Dermis blood vessel endothelial cell (primary cell): ENCODE measurements around the gene MRPS31. TPM values are rescaled to one million over a fixed set of nuclear protein-coding genes. Genes with fewer than 3 reads are reported as not detected.

Source experiments
- DNase-seq: peaks from one replicate; pipeline ENCODE4 v3.0.0; 2010
- total RNA-seq: library from RNA; depleted of rRNA; stranded (reverse); fragments of >200 nt; gene quantifications from 2 replicates; pipeline ENCODE4 v1.2.3, GENCODE V29; 2014

Gene MRPS31
- 17.0 and 17.2 TPM in 2 replicates for total RNA-seq

DNA sequence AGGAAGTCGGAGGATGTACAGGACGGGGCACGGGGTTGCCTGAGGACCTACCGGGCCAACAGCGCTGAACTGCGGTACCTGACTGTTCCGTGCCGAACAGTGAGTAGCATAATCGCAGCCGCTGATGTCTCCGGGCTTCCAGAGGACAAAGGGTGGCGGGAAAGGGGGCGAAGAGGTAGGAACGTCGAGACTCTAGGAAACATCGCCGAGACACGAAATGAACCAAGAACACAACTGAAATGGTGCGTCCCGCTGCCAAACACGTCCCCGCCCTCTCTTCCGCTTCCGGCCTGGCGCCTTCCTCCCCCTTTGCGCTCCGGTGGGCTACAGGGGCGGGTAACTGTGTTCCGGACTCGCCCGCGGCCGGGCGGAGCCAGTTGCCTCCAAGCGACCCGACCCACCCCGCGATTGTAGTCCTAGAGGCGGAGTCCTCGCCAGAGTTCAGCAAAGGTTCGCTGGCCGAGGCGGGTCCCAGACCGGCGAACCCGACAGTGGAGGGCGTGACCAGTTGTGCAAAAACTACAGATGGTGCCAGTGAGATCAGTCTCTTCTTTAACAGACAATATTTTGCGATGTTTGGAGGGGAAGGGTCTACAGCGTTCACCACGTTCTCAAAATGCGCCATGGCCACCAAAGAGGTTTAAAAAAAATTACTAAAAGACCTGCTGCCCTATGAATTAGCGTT, at the start of gene MRPS31:
MRPS31 (minus strand) TSS at position 257 of the 685 bp plus-strand sequence; CDS start at position 203, 54 bp downstream.
- DNase-seq = peak; percentile 96

DNA sequence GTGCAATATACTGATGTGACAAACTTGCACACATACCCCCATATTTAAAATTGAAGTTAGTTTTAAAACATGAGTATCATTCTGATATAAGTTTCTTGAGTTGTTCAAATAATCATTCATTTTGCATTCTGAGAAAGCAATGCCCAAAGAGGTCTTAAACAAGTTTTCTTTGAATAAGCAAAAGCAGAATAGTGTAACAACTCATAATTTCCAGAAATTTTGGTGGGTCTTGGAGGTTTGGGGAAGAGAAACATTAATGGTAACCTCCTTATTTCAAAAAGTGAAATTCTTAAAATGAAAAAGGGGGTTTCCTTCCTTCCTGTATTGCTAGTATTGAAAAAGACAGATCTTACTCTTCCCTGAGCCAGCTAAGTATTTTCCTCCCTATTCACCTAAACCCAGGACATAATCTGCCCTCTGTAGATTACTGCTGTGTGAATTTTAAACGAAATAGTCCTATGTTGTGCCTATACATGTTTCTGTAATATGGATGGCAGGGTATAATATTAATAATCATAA, 48.9 kb upstream of the MRPS31 start:
- no peak for DNase-seq

DNA sequence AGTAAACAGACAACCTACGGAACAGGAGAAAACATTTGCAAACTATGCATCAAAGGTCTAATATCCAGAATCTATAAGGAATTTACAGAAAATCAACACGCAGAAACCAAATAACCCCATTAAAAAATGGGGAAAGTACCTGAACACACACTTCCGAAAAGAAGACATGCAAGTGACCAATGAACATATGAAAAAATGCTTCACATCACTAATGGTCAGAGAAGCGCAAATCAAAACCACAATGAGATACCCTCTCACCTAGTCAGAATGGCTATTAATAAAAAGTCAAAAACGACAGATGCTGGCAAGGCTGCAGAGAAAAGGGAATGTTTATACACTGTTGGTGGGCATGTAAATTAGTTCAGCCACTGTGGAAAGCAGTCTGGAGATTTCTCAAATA, 47.9 kb upstream of the MRPS31 start:
- no peak for DNase-seq

DNA sequence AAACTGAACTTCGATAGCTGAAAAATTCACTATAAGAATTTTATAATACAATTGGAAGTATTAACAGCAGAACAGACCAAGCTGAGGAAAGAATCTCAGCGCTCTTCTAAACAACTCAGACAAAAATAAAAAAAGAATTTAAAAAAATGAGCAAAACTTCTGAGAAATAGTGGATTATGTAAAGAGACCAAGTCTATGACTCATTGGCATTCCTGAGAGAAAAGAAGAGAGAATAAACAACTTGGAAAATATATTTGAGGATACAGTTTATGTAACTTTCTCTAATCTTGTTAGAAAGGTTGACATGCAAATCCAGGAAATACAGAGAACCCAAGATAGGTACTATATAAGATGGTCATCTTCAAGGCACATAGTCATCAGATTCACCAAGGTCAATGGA, 43.8 kb upstream of the MRPS31 start:
- no peak for DNase-seq

DNA sequence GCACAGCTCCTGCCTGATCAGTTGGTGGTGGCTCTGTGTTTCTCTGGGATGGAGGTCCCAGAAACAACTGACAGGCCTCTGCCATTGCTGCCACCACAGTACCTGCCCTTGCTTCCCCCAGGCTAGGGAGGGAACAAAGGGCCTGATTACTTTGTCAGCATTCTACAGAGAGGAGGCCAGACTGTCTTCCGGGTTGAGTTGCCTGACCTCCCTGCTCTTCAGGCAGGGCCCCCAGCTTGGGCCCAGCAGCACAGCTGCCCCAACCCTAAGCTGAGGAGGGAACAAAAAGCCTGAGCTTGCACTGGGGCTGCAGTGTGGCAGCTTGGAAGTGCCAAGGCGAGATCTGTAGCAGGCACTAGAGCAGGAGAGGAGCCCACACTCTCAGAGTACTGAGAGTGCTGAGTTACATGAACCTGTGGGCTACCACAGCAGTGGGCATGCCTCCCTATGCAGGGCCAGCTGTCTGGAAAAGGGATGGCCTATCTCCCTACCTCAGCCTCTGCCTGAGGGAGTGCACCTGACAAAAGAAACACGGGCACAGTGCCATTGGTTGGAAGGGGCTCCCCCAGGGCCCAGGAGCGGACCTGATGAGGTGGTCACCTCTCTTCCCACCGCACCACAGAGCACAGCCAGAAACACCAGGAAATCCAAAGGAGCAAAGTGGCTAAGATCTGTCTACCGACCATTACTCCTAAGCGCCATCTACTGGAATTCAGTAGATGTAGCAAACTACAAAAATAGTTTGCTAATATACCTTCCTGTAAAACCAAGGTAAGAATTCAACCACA, 42.9 kb upstream of the MRPS31 start:
- DNase-seq = peak; percentile 60

DNA sequence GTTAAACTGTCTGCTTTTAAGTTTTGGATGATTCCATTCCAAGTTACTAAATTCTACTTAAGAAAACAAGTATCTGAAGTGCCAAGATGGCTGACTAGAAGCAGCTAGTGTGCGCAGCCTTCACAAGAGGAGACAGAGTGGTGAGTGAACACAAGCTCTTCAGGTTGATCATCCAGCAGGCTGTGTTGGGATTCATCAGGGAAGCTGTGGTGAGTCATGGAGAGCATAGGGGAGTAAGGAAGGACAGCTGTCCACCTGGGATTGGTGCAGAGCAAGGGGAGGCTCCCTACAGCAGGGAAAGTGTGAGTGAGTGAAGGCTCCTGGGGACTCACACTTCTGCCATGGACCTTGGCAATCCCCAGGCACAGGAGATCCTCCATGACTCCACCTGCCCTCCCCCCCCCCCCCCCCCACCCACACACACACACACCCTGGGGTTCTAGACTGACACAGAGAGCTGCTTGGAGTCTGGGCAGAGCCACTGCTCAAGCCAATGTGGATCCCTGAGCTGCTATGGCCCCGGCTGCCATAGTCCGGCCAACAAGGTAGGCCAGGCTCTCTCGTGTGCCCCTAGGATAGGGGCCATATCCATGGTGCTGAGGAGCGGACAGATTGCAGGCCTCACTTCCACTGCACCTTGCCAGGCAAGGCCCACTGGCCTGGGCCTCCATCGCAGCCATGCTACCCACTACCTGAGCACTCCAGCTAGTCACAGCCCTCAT, 41.9 kb upstream of the MRPS31 start:
- DNase-seq = peak; percentile 43

DNA sequence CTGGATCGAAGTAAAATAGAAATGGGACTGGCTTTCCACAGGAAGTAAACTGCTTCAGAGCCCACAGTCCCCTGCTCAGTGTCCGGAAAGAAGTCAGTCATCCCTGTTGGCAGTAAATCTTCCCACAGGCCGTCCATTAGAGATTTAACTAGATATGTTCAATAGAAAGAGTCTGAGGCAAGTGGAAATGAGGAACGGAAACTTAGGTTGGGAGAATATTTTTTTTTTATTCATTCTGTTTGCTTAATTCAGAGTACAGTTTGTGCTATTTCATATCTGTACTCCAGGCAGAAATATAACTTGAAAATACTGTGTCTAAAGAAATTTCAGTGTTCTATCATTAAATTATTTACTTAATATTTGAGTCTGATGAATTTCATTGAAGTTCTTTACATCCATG, 41.1 kb upstream of the MRPS31 start:
- peak; percentile 19 for DNase-seq

DNA sequence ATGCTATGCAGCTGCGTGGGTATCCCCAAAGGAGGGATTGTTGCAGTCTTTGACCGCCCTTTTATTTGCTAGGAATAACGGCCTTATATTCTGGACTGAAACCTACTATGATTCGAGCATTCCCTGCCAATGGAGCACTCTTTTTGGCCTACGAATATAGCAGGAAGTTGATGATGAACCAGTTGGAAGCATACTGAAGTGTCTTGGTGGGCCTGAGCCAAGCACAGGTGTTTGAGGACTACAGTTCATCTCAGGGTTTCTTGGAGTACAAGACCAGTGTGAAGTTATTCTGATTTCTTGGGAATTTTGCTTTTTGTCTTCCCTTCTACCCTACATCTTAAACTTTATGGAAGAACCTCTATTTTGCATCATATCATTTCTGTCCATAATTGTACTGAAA, 38.5 kb upstream of the MRPS31 start:
- no peak for DNase-seq

DNA sequence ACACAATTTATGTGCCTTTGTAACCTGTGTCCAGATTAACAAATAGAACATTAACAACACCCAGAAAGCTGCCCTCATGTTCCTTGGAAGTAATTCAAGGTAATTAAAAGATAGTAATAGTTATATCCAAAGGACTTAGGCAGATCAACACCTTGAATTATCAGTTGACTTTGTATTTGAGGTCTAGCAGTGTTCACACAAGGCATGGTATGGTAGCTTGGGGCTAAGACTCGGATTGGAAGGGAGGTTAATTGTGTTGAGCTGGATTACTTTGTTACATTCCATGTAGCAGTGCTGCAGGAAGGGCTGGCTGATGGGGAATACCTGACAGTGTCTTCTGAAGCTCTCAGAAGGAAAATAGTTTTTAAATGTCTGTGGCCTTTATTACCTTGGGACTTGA, 35.3 kb upstream of the MRPS31 start:
- DNase-seq = no peak

DNA sequence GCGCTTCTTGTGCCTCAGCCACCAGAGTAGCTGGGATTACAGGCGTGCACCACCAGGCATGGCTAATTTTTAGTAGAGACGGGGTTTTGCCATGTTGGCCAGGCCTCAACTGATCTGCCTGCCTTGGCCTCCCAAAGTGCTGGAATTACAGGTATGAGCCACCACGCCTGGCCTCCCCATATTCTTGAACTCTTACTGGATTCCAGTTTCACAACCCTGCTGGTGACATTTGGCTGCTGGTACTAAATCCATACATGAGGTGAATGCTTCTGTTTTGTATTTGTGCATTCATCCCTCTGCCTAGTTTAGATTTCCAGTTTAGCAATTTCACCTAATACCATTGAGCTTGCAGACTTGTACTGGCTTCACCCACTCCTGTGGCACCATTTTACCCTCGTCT, 32.3 kb upstream of the MRPS31 start:
- DNase-seq = no peak

DNA sequence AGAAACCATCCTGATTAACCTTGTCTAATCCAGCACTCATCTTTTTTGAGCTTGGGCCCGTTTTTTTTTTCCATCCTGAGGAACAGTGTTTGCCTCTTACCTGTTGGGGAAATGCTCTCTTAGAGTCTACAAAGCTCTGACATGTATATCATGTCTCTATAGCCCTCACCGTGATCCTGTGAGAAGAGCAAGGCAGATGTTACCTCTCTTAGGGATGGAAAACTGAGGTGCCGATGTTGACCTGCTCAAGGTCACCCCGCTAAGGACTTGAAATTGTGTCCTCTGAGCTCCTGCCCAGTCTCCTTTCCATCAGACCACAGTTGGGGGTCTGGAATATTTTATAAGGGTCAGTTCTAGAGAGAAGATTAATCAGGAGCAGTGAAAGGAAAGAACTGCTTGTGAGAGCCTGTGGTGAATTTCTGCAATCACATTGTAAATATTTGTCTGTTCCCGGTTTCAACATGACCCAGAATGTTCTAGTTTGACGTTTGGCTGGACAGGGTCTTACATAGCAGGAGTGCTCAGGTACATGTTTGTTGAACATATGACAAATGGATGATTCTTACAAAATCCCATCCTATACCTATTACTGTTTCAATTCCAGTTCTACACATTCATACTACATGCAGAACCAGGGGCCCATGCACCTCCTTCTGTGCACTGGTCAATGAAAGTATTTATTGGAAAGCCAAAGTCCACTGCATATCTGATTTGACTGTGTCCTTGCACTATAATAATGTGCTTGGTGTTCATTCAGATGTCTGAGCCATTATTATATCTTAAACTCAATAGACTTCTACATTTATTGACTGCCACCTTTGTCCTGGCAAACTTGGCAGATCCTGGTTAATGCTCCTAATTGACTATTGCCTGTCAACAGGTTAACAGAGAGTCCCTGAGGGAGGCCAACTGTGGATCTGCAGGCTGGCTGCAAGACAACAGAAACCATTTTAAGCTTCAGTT, 30.5 kb upstream of the MRPS31 start:
- DNase-seq = no peak

DNA sequence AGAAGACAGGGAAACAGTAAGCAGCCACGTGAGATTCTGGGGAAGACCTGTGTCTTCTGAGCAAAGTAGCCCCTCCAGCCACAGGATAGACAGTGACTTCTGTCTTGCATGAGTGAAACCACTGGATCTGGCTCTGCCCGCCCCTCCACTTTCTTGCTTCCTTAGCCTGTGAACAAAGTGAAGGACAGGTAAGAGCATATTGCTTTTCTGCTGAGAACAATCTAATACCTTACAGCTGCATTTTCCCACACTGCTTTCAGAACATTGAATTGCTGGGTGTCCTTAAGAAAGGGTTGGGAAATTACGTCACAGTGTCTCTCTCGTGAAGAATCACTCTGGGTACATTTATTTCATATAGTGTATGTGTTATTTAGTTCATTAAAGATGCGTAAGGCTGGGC, 29.6 kb upstream of the MRPS31 start:
- DNase-seq = no peak

DNA sequence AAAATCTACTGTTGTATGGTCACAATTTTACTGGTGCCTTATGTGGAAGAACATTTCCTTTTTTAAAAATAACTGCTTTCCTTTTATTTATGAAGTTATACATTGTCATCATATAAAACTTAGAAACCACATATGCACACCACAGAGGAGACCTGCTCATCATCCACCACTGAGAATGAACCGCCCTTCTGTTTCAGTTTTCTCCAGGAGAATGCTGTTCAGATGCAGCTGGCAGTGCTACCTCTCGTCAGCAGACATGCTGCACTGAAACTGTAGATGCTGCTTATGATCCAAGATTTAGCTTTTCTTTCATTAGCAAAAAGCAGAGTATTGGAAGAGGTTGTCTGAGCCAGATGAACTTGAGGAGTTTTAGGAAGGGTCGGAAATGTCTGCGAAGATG, 28.5 kb upstream of the MRPS31 start:
- DNase-seq = no peak

DNA sequence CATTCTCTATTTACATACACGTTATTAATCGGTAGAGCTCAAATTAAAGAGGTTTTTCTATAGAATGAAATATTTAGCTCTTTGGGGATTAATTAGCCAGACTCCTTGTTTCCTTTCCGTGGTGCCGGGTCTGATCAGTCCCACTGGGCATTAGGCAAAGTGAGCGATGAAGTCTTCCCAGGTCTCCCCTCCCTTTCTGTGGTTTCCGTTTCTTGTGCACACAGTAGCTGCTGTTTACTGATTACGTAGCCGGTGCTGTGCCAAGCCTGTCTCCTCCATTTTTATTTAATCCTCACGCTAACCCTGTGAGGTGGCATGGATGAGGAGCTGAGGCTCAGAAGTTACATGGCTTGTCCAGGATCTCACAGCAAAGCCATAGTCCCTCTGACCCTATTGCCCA, 27.4 kb upstream of the MRPS31 start:
- no peak for DNase-seq

DNA sequence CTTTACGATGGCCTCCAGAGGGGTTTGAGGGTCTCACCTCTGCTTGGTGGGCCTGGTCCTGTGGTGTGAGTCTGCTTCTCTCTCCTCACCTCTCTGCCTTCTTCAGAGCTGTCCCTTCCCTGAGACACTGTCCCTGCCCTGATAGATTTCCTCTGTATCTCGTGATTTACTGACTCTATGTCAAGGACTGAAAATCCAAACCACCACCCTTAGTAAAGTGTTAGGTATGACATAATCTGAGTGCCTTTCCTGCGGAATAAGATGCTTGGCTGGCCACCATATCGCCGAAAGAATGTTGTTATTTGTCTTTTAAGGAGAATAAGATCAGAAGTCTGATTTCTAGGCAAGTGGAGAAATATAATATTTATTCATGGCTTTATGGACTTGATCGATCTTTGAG, 25.7 kb upstream of the MRPS31 start:
- no peak for DNase-seq

DNA sequence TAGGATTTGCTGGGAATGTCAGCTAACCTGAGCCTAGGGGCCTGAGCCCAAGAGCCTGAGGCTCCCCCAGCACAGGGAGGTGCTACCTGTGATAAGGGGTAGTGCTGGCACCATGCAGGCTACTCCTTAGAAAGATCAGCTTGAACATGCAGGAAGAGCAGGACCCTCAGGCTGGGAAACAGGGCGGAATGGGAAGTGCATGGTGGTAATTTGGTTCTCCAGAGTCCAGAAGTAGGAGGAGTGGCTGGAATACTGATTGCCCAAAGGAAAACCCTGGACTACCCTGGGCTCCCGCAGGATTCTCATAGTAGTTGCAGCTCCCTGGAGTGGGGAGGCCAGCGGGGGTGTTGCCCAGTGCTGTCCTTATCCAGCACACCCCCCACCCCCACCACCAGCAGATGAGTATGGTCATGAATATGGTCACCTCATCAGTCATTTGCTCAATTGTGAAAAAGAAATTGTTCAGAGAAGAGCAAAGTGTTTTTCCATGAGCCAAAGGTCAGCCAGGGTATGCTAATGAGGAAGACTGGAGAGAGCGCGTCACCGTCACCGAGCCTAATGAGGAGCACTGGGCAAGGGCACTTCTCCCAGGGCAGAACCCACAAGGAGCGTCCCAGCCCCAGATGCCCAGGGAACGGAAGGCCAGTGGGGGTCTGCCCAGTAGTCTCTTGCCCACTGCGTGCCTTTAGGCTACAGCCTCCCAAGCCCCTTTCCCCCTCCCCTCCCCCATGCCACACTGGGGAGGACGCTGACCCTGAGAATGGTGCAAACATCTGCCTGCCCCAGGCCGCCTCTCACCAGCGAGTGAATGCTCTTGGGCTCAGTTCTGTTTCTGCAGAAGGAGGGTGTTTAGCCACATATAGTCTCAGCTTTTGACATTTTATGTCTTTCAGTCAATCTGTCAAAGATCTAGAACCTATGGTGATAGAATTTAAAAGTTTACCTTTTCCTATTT, 23.7 kb upstream of the MRPS31 start:
- DNase-seq = no peak

DNA sequence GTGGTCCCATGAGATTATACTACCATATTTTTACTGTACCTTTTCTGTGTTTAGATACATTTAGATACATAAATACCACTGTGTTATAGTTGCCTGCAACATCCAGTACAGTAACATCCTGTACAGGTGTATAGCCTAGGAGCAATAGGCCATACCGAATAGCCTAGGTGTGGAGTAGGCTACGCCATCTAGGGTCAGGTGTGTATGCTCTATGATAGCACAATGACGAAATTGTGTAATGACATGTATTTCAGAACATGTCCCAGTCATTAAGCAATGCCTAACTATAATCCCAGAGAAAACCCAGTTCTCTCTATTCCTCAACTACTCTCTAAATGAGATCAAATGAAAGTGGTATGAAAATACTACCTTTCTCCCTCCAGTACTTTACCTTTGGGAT, 22.3 kb upstream of the MRPS31 start:
- no peak for DNase-seq

DNA sequence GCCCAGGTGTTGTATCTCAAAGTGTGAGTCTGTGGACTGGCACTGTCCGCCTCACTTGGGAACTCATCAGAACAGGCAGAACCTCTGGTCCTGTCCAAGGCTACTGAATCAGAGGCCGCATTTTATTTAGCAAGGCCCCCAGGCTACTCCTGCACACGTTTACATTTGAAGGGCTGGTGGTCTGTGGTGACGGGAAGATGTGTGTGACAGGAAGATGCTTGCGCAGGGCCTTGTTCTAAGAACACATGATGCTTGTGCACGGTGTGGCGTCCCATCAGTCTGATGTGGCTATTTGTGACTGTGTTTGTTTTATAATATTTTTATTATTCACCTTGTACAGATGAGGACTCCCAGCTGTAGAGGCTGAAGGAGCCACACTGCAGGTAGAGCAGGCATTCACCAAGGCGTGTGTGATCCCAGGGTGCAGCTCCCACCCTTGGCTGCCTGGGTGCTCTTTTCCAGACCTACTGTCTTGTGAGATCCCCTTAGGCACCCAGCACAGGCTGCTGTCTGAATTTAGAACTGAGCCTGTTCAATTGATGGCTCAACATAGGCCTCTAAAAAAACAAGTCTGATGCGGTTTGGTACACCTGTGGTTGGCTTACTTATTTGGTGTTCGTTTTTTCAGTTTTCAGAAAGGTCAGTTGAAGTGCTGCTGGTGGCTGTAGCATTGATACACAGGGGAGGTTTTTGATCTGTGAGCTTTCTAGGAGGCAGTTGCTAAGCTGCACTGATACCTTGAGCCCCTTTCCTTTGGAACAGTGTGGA, 21.5 kb upstream of the MRPS31 start:
- DNase-seq = no peak

DNA sequence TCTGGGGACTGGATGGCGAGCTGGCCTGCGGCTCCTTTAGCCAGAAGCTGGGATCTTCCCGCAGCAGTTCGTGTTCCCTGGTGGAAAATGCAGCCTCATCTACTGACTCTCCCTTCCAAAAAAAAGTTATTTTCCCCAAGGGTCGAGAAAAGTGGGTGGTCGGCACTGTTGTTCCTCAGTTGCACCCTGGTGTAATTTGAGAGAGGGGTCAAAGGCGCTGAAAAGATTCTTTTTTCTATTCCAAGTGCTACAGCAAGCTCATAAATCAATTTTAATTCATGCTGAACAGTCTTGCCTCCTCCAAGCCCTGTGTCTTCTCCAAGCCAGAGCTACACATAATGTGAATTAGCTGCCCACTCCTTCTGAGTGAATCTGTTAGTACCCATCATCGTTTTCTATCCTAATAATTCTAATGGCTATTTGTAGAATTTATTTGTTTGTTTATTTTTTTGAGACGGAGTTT, 19.2 kb upstream of the MRPS31 start:
- no peak for DNase-seq
